Neutrophil (primary cell): ENCODE results near the gene FAM114A1.

Experiments
- H3K27ac ChIP-seq: fragments of 200-600 bp; sonication (generic); 2 replicates; pipeline ENCODE4 v1.5.1; 2016; ENCODE audit warnings: mild to moderate bottlenecking, moderate library complexity
- H3K27me3 ChIP-seq: fragments of 200-600 bp; sonication (generic); 2 replicates; pipeline ENCODE4 v1.6.0; 2016; ENCODE audit warnings: mild to moderate bottlenecking
- H3K36me3 ChIP-seq: fragments of 200-600 bp; sonication (generic); 2 replicates; pipeline ENCODE4 v1.5.1; 2017
- H3K4me1 ChIP-seq, 2 experiments: fragments of 200-600 bp in 1 of 2; sonication (generic) in 1 of 2; 1 replicate in 1 of 2; 2 replicates in 1 of 2; pipeline versions ENCODE4 v1.5.1 to v1.6.1; 2013 to 2016; ENCODE audit warnings: low read depth in 1 of 2, low read length in 1 of 2, mild to moderate bottlenecking in 1 of 2, moderate library complexity in 1 of 2; ENCODE audit not compliant: control insufficient read depth in 1 of 2, insufficient read depth in 1 of 2
- H3K4me3 ChIP-seq, 2 experiments: fragments of 200-600 bp in 1 of 2; sonication (generic) in 1 of 2; 1 replicate in 1 of 2; 2 replicates in 1 of 2; pipeline ENCODE4 v1.5.1; 2013 to 2016; ENCODE audit warnings: low read depth in 1 of 2, low read length in 1 of 2, mild to moderate bottlenecking in 1 of 2, moderate library complexity in 1 of 2
- H3K9me3 ChIP-seq: fragments of 200-600 bp; sonication (generic); 2 replicates; pipeline ENCODE4 v1.5.1; 2016
- CTCF ChIP-seq: fragments of 200-600 bp; sonication (generic); IDR thresholded peaks from 2 replicates; pipeline ENCODE4 v1.5.1; 2016; ENCODE audit warnings: antibody characterized with exemption

FAM114A1 gene

DNA sequence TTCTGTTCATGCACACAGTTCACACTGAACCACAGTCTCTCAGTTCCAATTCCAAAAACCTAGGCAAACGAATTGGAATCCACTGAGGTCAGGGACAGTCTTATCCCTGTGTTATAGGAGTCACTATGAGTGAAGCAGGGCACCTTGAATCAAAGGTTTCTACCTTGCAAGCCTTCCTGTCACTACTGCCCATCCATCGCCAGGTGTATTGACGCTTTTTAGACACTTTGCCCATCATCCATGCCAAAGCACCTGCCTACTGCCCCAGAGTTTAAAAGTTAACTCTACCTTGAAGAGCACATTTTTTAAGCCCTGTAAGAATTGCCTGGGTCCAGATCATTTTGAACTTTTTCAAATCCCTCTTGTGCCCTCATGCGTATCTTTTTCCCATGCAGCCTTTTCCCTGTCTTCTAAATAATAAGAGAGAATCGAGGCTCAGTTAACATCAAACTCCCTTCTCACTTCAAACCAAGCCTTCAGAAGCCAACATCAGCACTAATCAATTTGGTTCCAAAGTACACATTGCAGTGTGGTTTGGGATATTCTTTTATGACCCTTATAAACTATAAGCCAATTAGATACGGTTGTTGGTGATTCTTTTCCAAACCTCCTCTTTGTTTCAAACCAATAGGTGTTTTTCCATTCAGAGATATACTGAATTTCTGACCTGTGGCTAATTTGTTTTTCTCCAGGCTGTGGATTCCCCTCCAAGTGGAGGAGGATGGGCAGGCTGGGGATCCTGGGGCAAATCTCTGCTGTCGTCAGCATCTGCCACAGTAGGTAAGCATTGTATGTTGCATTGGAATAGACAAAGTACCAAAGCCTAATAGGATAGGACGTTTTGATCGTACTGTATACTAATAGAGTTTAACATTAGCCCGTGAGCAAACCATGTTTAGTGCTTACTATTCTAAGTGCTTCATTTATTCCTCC, 23.7 kb downstream of the FAM114A1 start:
- H3K27ac ChIP-seq, result no peak overlapping the region
- no peak overlapping the region for H3K4me3 ChIP-seq
- H3K4me1 ChIP-seq, result no peaks in the 10 kb centered on the region
- H3K27me3 ChIP-seq, result no peaks in the 10 kb centered on the region
- no peak for TF ChIP-seq CTCF
- H3K36me3 ChIP-seq, result no peaks in the 10 kb centered on the region
- H3K9me3 ChIP-seq, result no peaks in the 10 kb centered on the region

DNA sequence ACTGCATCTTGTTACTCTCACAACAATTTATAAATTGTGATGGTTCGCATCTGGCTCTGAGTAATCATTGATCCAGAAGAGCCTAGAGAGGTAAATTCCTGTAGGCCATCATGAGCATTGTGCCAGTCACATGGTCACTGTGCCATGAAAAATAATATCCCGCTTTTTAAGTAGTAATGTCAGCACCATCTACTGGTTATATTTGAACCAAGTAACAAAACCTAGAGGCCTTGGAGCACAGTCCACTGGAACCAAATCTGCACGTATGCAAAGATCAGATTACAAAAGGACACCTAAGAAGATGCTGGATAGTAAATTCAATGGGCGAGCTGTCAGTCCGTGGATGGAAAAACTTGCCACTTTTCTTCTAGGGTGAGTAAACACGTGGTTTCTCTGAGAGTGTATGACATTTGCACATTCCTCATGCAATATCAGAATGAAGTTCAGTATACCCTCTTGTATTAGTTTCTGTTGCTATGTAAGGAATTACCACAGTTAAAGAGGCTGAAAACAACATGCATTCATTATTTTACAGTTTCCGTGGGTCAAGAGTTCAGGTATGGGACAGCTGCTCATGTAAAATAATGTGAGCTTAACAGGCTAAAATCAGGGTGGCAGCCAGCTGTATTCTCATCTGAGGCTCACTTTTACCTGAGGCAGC, 26.8 kb downstream of the FAM114A1 start:
- H3K4me1 ChIP-seq, result no peaks in the 10 kb centered on the region
- no peaks in the 10 kb centered on the region for H3K9me3 ChIP-seq
- H3K4me3 ChIP-seq, result no peak overlapping the region
- H3K36me3 ChIP-seq, result no peaks in the 10 kb centered on the region
- TF ChIP-seq CTCF, result no peak
- no peaks in the 10 kb centered on the region for H3K27me3 ChIP-seq
- H3K27ac ChIP-seq, result no peak overlapping the region

- Histone ChIP-seq H3K36me3 (no peaks in the 10 kb centered on the region), H3K27ac (no peak overlapping the region), H3K9me3 (no peaks in the 10 kb centered on the region), H3K27me3 (no peaks in the 10 kb centered on the region), H3K4me3 (no peak overlapping the region), H3K4me1 (no peaks in the 10 kb centered on the region)
- TF ChIP-seq CTCF, result no peak
Observed at GRCh38 chr4:38896940-38897339, 29.3 kb downstream of the FAM114A1 start.

DNA sequence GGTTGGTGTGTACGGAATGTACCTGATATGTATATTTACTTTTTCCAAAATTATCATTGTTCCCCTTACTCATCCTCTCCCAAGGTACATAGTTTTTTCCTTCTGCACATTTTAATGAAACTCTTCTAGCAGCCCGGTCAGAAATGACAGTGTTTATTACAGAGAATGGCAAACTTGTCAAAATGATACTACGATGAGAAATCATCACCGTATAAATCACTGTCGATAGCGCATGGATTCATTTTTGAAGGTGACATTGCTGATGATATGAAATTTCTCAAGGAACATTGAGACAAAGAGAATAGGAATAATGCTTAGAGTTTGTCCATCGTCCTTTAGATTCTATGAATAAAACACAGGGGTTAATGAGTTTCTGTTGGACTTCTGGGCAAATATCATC, 30.6 kb downstream of the FAM114A1 start:
- no peak for TF ChIP-seq CTCF
- no peaks in the 10 kb centered on the region for H3K36me3 ChIP-seq
- no peak overlapping the region for H3K27ac ChIP-seq
- H3K4me3 ChIP-seq, result no peak overlapping the region
- H3K27me3 ChIP-seq, result no peaks in the 10 kb centered on the region
- no peaks in the 10 kb centered on the region for H3K4me1 ChIP-seq
- H3K9me3 ChIP-seq, result no peaks in the 10 kb centered on the region

- H3K4me1 ChIP-seq, result no peaks in the 10 kb centered on the region
- H3K27me3 ChIP-seq, result no peaks in the 10 kb centered on the region
- no peak for TF ChIP-seq CTCF
- no peak overlapping the region for H3K4me3 ChIP-seq
- H3K36me3 ChIP-seq, result no peaks in the 10 kb centered on the region
- H3K27ac ChIP-seq, result no peak overlapping the region
- no peaks in the 10 kb centered on the region for H3K9me3 ChIP-seq
Observed at GRCh38 chr4:38902221-38902620, 34.6 kb downstream of the FAM114A1 start.
